Fibroblast of peridontal ligament (primary cell): Measurements from ENCODE around the gene MLEC.

Experiments used
- DNase-seq: peaks from one replicate; pipeline ENCODE4 v3.0.0-alpha.2; 2010; ENCODE audit errors: extremely low read depth

Gene MLEC

GRCh38 chr12:120741476-120742421 is 54.8 kb downstream of the MLEC start:
- DNase-seq = no peak

GRCh38 chr12:120744922-120745493 is 58.1 kb downstream of the MLEC start:
- DNase-seq = no peak

- DNase-seq = no peak
Observed at GRCh38 chr12:120748242-120748641, 61.3 kb downstream of the MLEC start.

- no peak for DNase-seq
Observed at GRCh38 chr12:120749256-120749655, 62.3 kb downstream of the MLEC start.

GRCh38 chr12:120750806-120751205 is 63.9 kb downstream of the MLEC start:
- DNase-seq = no peak

- no peak for DNase-seq
Observed at GRCh38 chr12:120751389-120751788, 64.4 kb downstream of the MLEC start.
